ENCODE results near the gene S100A9. TPM values are rescaled to one million over a fixed set of nuclear protein-coding genes. Genes with fewer than 3 reads are reported as not detected.

Gene S100A9
- total RNA-seq, 1 donor from 2014 or later: 1,065 TPM

DNA sequence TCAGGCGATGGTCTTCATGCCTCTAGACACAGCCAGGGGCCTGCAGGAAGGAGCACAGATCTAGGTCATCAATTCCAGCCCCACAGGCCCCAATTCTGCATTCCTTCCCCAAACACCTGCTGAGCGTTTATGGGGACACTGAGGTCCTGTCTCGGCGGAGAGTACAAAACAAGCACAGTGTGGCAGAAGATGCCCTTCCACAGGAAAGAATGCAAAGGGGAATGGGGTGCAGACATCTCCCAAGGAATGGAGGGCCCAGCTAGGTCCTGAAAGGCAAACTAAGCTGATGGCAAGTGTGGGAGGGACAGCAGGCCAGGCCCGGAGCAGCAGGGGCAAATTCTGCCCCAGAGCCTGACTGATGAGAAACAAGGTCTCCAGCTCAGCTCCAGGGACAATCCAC is 36.7 kb downstream of the S100A9 start:
- no peaks in the 10 kb centered on the region for H3K9me3 Mint-ChIP-seq
- DNase-seq (ENCODE audit: extremely low spot score, unreplicated experiment): peak; percentile 16
- no peaks in the 10 kb centered on the region for H3K36me3 Mint-ChIP-seq

DNA sequence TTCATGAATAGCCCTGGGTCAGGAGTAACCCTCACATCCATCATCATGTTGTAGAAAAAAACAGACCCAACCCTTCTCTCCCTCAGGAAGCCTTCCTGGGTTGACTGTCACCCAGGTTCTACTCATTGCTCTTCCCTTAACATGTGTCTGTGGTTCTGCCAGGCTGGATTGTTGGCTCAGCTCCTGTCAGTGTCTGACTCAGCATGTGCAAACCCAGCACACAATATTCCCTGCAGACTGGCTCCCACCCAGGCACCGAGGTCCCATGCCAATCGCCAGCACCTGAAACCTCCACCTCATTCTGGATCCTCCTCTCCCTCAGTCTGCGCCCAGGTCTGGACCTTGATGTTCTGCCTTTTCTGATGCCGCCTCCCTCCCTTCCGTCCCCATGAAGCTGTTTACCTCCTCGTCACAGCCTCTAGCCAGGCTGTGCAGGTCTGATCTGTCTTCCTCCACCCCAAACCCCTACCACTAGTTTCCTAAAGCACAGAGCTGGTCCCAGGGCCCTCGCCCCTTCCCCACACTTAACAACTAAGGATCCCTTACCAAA is 37.6 kb downstream of the S100A9 start:
- DNase-seq (ENCODE audit: extremely low spot score, unreplicated experiment): peak; percentile 55
- H3K36me3 Mint-ChIP-seq: no peaks in the 10 kb centered on the region

More for the DNA sequence above, 36.7 kb downstream of the S100A9 start:
- Mint-ChIP-seq H3K4me3 (no peak overlapping the region), H3K27me3 (peaks cover 16% of the 10 kb centered on the region), H3K4me1 (ENCODE audit: unreplicated experiment) (no peaks in the 10 kb centered on the region), H3K27ac (no peak overlapping the region)
- TF ChIP-seq CTCF (conservative IDR thresholded peaks at IDR 0.05): no peak

DNA sequence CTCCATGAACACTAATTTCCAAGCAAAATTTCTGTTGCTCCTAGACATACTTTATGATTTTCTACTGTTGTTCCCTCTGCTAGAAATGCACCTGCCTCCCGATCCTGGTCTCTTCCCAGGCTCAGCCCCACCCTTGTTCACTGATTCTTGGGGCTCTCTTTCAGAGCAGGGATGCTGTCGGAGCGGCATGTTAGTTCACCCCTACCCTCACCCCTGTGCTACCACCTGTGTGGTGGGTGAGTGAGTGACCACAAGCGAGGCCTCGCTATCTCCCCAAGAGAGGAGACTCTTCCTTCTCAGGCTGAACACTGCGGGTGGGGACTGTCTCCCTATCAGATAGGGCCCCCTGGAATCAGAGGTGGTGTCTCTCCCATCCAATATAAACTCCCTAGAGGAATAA is 38.1 kb downstream of the S100A9 start:
- TF ChIP-seq CTCF (conservative IDR thresholded peaks at IDR 0.05): no peak
- H3K27me3 Mint-ChIP-seq: peaks cover 16% of the 10 kb centered on the region
- H3K36me3 Mint-ChIP-seq: no peaks in the 10 kb centered on the region
- peak overlapping the region; percentile 48 for H3K27ac Mint-ChIP-seq
- DNase-seq (ENCODE audit: extremely low spot score, unreplicated experiment): peak; percentile 60
- no peaks in the 10 kb centered on the region for H3K4me1 Mint-ChIP-seq (ENCODE audit: unreplicated experiment)
- H3K4me3 Mint-ChIP-seq: no peak overlapping the region
- H3K9me3 Mint-ChIP-seq: no peaks in the 10 kb centered on the region

More for the DNA sequence above, 37.6 kb downstream of the S100A9 start:
- Mint-ChIP-seq H3K27ac (no peak overlapping the region), H3K4me1 (ENCODE audit: unreplicated experiment) (no peaks in the 10 kb centered on the region), H3K9me3 (no peaks in the 10 kb centered on the region), H3K4me3 (no peak overlapping the region), H3K27me3 (peaks cover 16% of the 10 kb centered on the region)
- TF ChIP-seq CTCF (conservative IDR thresholded peaks at IDR 0.05): no peak

DNA sequence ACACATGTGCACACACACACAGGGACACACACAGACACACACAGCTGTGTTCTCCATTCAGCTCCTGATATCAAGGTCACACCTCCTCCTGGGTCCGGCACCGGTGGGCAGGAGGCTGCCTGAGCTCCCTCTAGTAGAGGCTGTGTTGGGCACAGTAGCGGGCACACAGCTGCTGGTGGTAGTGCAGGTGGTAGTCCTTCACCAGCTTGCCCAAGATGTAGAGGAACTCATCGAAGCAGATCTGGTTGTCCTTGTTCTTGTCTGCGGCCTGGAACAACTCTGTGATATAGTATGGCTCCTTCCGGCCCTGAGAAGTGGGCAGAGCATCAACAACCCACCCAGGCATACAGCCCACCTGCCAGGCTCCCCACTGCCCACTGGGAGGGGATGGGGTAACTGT is 38.8 kb downstream of the S100A9 start:
- Mint-ChIP-seq H3K27ac (no peak overlapping the region), H3K4me1 (ENCODE audit: unreplicated experiment) (no peaks in the 10 kb centered on the region), H3K9me3 (no peaks in the 10 kb centered on the region), H3K4me3 (no peak overlapping the region), H3K36me3 (no peaks in the 10 kb centered on the region), H3K27me3 (peaks cover 15% of the 10 kb centered on the region)
- TF ChIP-seq CTCF (conservative IDR thresholded peaks at IDR 0.05): no peak
- DNase-seq (ENCODE audit: extremely low spot score, unreplicated experiment): peak; percentile 53

- no peak for TF ChIP-seq CTCF (conservative IDR thresholded peaks at IDR 0.05)
- Mint-ChIP-seq H3K4me1 (ENCODE audit: unreplicated experiment) (no peaks in the 10 kb centered on the region), H3K27me3 (peaks cover 13% of the 10 kb centered on the region), H3K9me3 (no peaks in the 10 kb centered on the region), H3K27ac (no peak overlapping the region), H3K36me3 (no peaks in the 10 kb centered on the region), H3K4me3 (no peak overlapping the region)
- DNase-seq (ENCODE audit: extremely low spot score, unreplicated experiment): peak; percentile 64
Observed at GRCh38 chr1:153397051-153397923, 39.6 kb downstream of the S100A9 start.

All from type B pancreatic cell (in vitro differentiated cells).